Activated T-cell treated with anti-CD3 and anti-CD28 coated beads, Interleukin-2, amount 50 U/mL, for 24 hours (primary cell): Measurements from ENCODE around the gene COG7.
A peak's percentile ranks its signal among the peaks of the same experiment; 100 is the strongest.

Source experiments
- DNase-seq: peaks from one replicate; pipeline ENCODE4 v3.0.0-alpha.2; 2020
- H3K27ac Mint-ChIP-seq: 2 replicates; pipeline ENCODE4 v1.8.0; 2020; ENCODE audit warnings: mild to moderate bottlenecking, mixed read lengths
- H3K27me3 Mint-ChIP-seq: 2 replicates; pipeline ENCODE4 v1.8.0; 2020; ENCODE audit warnings: mixed read lengths
- H3K36me3 Mint-ChIP-seq: 2 replicates; pipeline ENCODE4 v1.8.0; 2020; ENCODE audit warnings: low read depth, mixed read lengths
- H3K4me1 Mint-ChIP-seq: 2 replicates; pipeline ENCODE4 v1.8.0; 2020; ENCODE audit warnings: low read depth, mixed read lengths
- H3K4me3 Mint-ChIP-seq: 2 replicates; pipeline ENCODE4 v1.8.0; 2020; ENCODE audit warnings: mild to moderate bottlenecking, moderate library complexity, mixed read lengths
- H3K9me3 Mint-ChIP-seq: 2 replicates; pipeline ENCODE4 v1.8.0; 2020; ENCODE audit warnings: mixed read lengths

Gene COG7

GRCh38 chr16:23452572-23453337, at the start of gene COG7:
COG7 (minus strand) TSS chr16:23453189; CDS start chr16:23452994, 195 bp downstream.
- Mint-ChIP-seq H3K9me3 (no peaks in the 10 kb centered on the region), H3K36me3 (peaks cover 11% of the 10 kb centered on the region), H3K27me3 (no peaks in the 10 kb centered on the region), H3K4me1 (peaks cover 34% of the 10 kb centered on the region), H3K27ac (peak within 1 kb of the TSS; percentile 92), H3K4me3 (peak within 1 kb of the TSS; percentile 88)
- peak; percentile 92 for DNase-seq

- no peak for DNase-seq
- no peak overlapping the region for H3K4me3 Mint-ChIP-seq
- no peaks in the 10 kb centered on the region for H3K9me3 Mint-ChIP-seq
- H3K27me3 Mint-ChIP-seq, result no peaks in the 10 kb centered on the region
- H3K36me3 Mint-ChIP-seq, result peaks cover 58% of the 10 kb centered on the region
- peaks cover 87% of the 10 kb centered on the region for H3K4me1 Mint-ChIP-seq
- H3K27ac Mint-ChIP-seq, result peak overlapping the region; percentile 22
Measured at GRCh38 chr16:23502466-23502865, 49.5 kb upstream of the COG7 start.

GRCh38 chr16:23501291-23501690, 48.3 kb upstream of the COG7 start:
- Mint-ChIP-seq H3K9me3 (no peaks in the 10 kb centered on the region), H3K4me1 (peaks cover 84% of the 10 kb centered on the region), H3K4me3 (no peak overlapping the region), H3K27me3 (no peaks in the 10 kb centered on the region), H3K27ac (no peak overlapping the region), H3K36me3 (peaks cover 59% of the 10 kb centered on the region)
- DNase-seq, result no peak

- Mint-ChIP-seq H3K4me3 (no peak overlapping the region), H3K9me3 (no peaks in the 10 kb centered on the region), H3K27ac (no peak overlapping the region), H3K27me3 (no peaks in the 10 kb centered on the region), H3K36me3 (peaks cover 58% of the 10 kb centered on the region), H3K4me1 (peaks cover 79% of the 10 kb centered on the region)
- DNase-seq, result no peak
Measured at GRCh38 chr16:23500862-23501225, 47.9 kb upstream of the COG7 start.

- peaks cover 62% of the 10 kb centered on the region for H3K36me3 Mint-ChIP-seq
Measured at GRCh38 chr16:23500212-23500861, 47.3 kb upstream of the COG7 start.

GRCh38 chr16:23499801-23500200, 46.8 kb upstream of the COG7 start:
- Mint-ChIP-seq H3K4me1 (peaks cover 70% of the 10 kb centered on the region), H3K4me3 (no peak overlapping the region), H3K27ac (no peak overlapping the region), H3K27me3 (no peaks in the 10 kb centered on the region), H3K9me3 (no peaks in the 10 kb centered on the region), H3K36me3 (peaks cover 65% of the 10 kb centered on the region)
- no peak for DNase-seq

More at GRCh38 chr16:23500212-23500861, 47.3 kb upstream of the COG7 start:
- Mint-ChIP-seq H3K4me1 (peaks cover 75% of the 10 kb centered on the region), H3K4me3 (no peak overlapping the region), H3K9me3 (no peaks in the 10 kb centered on the region), H3K27me3 (no peaks in the 10 kb centered on the region), H3K27ac (no peak overlapping the region)
- DNase-seq, result no peak

GRCh38 chr16:23498863-23499262, 45.9 kb upstream of the COG7 start:
- Mint-ChIP-seq H3K27me3 (no peaks in the 10 kb centered on the region), H3K4me1 (peaks cover 61% of the 10 kb centered on the region), H3K27ac (no peak overlapping the region), H3K9me3 (no peaks in the 10 kb centered on the region), H3K4me3 (no peak overlapping the region), H3K36me3 (peaks cover 70% of the 10 kb centered on the region)
- no peak for DNase-seq

GRCh38 chr16:23497543-23497868, 44.5 kb upstream of the COG7 start:
- Mint-ChIP-seq H3K4me1 (peaks cover 51% of the 10 kb centered on the region), H3K4me3 (no peak overlapping the region), H3K36me3 (peaks cover 75% of the 10 kb centered on the region), H3K9me3 (no peaks in the 10 kb centered on the region), H3K27ac (peak overlapping the region; percentile 24), H3K27me3 (no peaks in the 10 kb centered on the region)
- DNase-seq, result no peak

- Mint-ChIP-seq H3K4me3 (no peak overlapping the region), H3K27me3 (no peaks in the 10 kb centered on the region), H3K36me3 (peaks cover 75% of the 10 kb centered on the region), H3K4me1 (peaks cover 45% of the 10 kb centered on the region), H3K9me3 (no peaks in the 10 kb centered on the region), H3K27ac (peak overlapping the region; percentile 24)
- no peak for DNase-seq
Measured at GRCh38 chr16:23496821-23497542, 44.0 kb upstream of the COG7 start.

- Mint-ChIP-seq H3K4me1 (peaks cover 32% of the 10 kb centered on the region), H3K27ac (no peak overlapping the region), H3K9me3 (no peaks in the 10 kb centered on the region), H3K27me3 (no peaks in the 10 kb centered on the region), H3K4me3 (no peak overlapping the region), H3K36me3 (peaks cover 75% of the 10 kb centered on the region)
- DNase-seq, result no peak
Measured at GRCh38 chr16:23495671-23496070, 42.7 kb upstream of the COG7 start.

GRCh38 chr16:23494188-23494587, 41.2 kb upstream of the COG7 start:
- H3K9me3 Mint-ChIP-seq, result no peaks in the 10 kb centered on the region
- H3K27me3 Mint-ChIP-seq, result no peaks in the 10 kb centered on the region
- H3K4me1 Mint-ChIP-seq, result peaks cover 21% of the 10 kb centered on the region
- H3K27ac Mint-ChIP-seq, result peak overlapping the region; percentile 59
- no peak overlapping the region for H3K4me3 Mint-ChIP-seq
- DNase-seq, result no peak
- H3K36me3 Mint-ChIP-seq, result peaks cover 79% of the 10 kb centered on the region

GRCh38 chr16:23491490-23492391, 38.8 kb upstream of the COG7 start:
- H3K36me3 Mint-ChIP-seq, result peaks cover 95% of the 10 kb centered on the region
- H3K27me3 Mint-ChIP-seq, result no peaks in the 10 kb centered on the region
- H3K4me1 Mint-ChIP-seq, result no peaks in the 10 kb centered on the region
- no peak overlapping the region for H3K4me3 Mint-ChIP-seq
- H3K27ac Mint-ChIP-seq, result peak overlapping the region; percentile 66
- no peak for DNase-seq
- H3K9me3 Mint-ChIP-seq, result no peaks in the 10 kb centered on the region

GRCh38 chr16:23486480-23486879, 33.5 kb upstream of the COG7 start:
- H3K27ac Mint-ChIP-seq, result peak overlapping the region; percentile 9
- no peak for DNase-seq
- peaks cover 94% of the 10 kb centered on the region for H3K36me3 Mint-ChIP-seq

GRCh38 chr16:23485841-23486240, 32.9 kb upstream of the COG7 start:
- Mint-ChIP-seq H3K4me3 (no peak overlapping the region), H3K4me1 (peaks cover 5% of the 10 kb centered on the region), H3K9me3 (no peaks in the 10 kb centered on the region), H3K36me3 (peaks cover 94% of the 10 kb centered on the region), H3K27me3 (no peaks in the 10 kb centered on the region), H3K27ac (no peak overlapping the region)
- no peak for DNase-seq

More at GRCh38 chr16:23486480-23486879, 33.5 kb upstream of the COG7 start:
- Mint-ChIP-seq H3K27me3 (no peaks in the 10 kb centered on the region), H3K4me3 (no peak overlapping the region), H3K4me1 (peaks cover 5% of the 10 kb centered on the region), H3K9me3 (no peaks in the 10 kb centered on the region)
